Left lung (tissue), 10 donors: ENCODE results near the gene ALDH1A2. TPM values are rescaled to one million over a fixed set of nuclear protein-coding genes. Genes with fewer than 3 reads are reported as not detected.

Source experiments
- ATAC-seq: fragments of 200-7000 bp; cut with Tn5 transposase; one replicate; pipeline ENCODE4 v1.9.1; 2020; ENCODE audit warnings: moderate library complexity
- DNase-seq, 4 donors: peaks; one replicate each; pipeline ENCODE4 v3.0.0-alpha.2; 2013 to 2020
- H3K27ac ChIP-seq, 2 donors: fragments of 200-600 bp; sonication (generic) in 1 of 2; one replicate each; pipeline versions ENCODE4 v1.5.0 to v1.8.0; 2020 to 2021
- H3K27me3 ChIP-seq, 2 donors: fragments of 200-600 bp; sonication (generic) in 1 of 2; one replicate each; pipeline versions ENCODE4 v1.5.0 to v1.8.0; 2020 to 2021
- H3K36me3 ChIP-seq, 2 donors: fragments of 200-600 bp; sonication (generic) in 1 of 2; one replicate each; pipeline versions ENCODE4 v1.5.0 to v1.8.0; 2020 to 2021
- H3K4me1 ChIP-seq, 2 donors: fragments of 200-600 bp; one replicate each; pipeline ENCODE4 v1.8.0; 2021
- H3K4me3 ChIP-seq, 2 donors: fragments of 200-600 bp; sonication (generic) in 1 of 2; one replicate each; pipeline versions ENCODE4 v1.5.0 to v1.8.0; 2020 to 2021; ENCODE audit warnings: mild to moderate bottlenecking in 1 of 2
- H3K9me3 ChIP-seq, 2 donors: fragments of 200-600 bp; sonication (generic) in 1 of 2; one replicate each; pipeline versions ENCODE4 v1.5.0 to v1.8.0; 2020 to 2021
- intact Hi-C, 2 donors: fragments of 100-400 bp; cut with DNase I; formaldehyde crosslinking; loops; one replicate each; pipeline versions ENCODE4 v1.11.2 to v1.14.2; 2022
- polyA plus RNA-seq, 6 donors: library from polyadenylated mRNA; unstranded; fragments of 120-200 nt; gene quantifications; one replicate each; pipeline ENCODE4 v1.2.1, GENCODE V29; 2013; ENCODE audit not compliant: insufficient read length in 6 of 6
- total RNA-seq, 2 donors: library from RNA; stranded (reverse); fragmentation: NEBNext Ultra II Directional; extraction: Animal tissue kit (Norgen Biotek cat#: 25700); gene quantifications; one replicate each; pipeline ENCODE4 v1.2.1, GENCODE V29; 2021
- TF ChIP-seq, protein P1 (sequence below), 2 donors: fragments of 200-600 bp; sonication (generic) in 1 of 2; IDR thresholded peaks; one replicate each; pipeline versions ENCODE4 v1.5.0 to v1.8.0; 2021; ENCODE audit warnings: antibody characterized with exemption in 2 of 2
- donor health status: DM: no; HTN: yes; CAD: no.
- donor health status: DM: no; HTN: no; CAD: no.

Gene ALDH1A2
- total and polyA plus RNA-seq, 8 donors: 3.7 to 68.2 (median 52.0) TPM

DNA sequence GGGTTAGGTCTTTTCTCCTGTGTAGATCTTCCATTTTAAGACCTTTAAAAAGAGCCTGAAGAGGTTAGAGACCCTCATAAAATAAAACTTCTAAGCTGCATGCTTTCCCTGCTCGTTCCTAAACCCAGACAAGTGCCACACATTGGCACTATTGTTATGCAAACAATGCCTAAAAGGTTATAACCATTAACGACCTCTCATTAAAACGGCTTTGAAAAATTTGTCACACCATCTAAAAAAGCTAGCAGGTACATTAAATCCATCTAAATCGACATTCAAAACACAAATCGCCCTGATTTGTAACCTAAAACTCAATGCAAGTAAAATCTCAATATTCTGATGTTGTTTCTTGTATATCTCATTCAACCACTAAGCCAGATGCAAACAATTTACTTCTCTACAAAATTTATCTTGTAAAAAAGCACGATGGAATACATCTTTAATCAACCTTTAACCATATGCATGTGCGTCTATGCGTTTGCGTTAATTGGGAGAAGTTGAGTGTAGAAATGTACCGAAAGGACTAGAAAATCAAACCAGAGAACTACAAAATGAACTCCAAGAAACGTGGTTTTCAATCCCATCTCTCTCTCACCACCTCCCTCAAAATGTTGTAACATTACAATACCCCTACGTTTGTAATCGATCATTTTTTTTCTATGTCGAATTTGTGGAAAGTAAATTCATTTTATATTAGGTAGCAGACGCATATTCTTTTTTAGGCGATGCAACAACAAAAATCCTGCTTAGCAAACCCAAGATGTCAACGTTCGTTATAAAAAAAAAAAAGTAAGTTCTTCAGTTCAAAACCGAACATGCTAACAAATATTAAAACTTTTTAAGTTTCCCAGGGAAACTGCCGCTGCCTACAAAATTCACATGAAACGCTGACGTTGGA, 1.2 kb downstream of the ALDH1A2 start:
- intact Hi-C loops: loop anchor here in 1 of 2 donors (10.0 kb wide), 1 partner anchor 200 kb away; no protein-coding TSS in a partner anchor
- no peaks in the 10 kb centered on the region for H3K36me3 ChIP-seq
- H3K4me3 ChIP-seq: peak overlapping the region in 1 of 2 donors; percentile 50
- ATAC-seq (no peak), DNase-seq (no peak)
- TF ChIP-seq, protein P1, sequence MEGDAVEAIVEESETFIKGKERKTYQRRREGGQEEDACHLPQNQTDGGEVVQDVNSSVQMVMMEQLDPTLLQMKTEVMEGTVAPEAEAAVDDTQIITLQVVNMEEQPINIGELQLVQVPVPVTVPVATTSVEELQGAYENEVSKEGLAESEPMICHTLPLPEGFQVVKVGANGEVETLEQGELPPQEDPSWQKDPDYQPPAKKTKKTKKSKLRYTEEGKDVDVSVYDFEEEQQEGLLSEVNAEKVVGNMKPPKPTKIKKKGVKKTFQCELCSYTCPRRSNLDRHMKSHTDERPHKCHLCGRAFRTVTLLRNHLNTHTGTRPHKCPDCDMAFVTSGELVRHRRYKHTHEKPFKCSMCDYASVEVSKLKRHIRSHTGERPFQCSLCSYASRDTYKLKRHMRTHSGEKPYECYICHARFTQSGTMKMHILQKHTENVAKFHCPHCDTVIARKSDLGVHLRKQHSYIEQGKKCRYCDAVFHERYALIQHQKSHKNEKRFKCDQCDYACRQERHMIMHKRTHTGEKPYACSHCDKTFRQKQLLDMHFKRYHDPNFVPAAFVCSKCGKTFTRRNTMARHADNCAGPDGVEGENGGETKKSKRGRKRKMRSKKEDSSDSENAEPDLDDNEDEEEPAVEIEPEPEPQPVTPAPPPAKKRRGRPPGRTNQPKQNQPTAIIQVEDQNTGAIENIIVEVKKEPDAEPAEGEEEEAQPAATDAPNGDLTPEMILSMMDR (IDR thresholded peaks at IDR 0.05): no peak
- no peaks in the 10 kb centered on the region for H3K9me3 ChIP-seq
- H3K4me1 ChIP-seq: peaks cover 9 to 20% of the 10 kb centered on the region in 2 donors
- H3K27ac ChIP-seq: no peak overlapping the region
- H3K27me3 ChIP-seq: peaks cover 57 to 98% of the 10 kb centered on the region in 2 donors

DNA sequence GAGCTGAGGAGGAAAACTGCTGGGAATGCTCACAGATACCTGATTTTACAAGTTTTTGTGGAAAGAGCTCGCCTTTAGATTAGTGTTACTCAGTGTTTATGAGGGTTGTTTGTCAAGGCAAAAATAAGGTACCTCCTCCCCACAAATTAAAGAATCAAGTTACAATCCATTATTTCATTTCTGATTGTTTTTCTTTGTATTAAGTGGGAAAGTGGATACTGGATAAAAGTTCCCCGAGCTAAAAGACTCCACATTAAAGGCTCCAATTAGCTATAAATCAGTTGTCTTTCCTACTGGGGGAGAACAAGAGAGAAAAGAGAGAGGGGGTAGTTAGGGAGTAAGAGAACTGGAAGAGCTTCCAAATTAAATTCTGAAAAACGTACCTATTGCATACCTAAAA, 1.9 kb downstream of the ALDH1A2 start:
- Histone ChIP-seq H3K4me3 (no peak overlapping the region), H3K4me1 (peaks cover 9 to 20% of the 10 kb centered on the region in 2 donors), H3K27ac (no peak overlapping the region), H3K27me3 (peaks cover 57 to 98% of the 10 kb centered on the region in 2 donors), H3K9me3 (no peaks in the 10 kb centered on the region), H3K36me3 (no peaks in the 10 kb centered on the region)
- no peak for DNase-seq
- no peak for ATAC-seq
- intact Hi-C loops: loop anchor here in 1 of 2 donors (10.0 kb wide), 1 partner anchor 199 kb away; no protein-coding TSS in a partner anchor
- TF ChIP-seq, protein P1 (IDR thresholded peaks at IDR 0.05): no peak

DNA sequence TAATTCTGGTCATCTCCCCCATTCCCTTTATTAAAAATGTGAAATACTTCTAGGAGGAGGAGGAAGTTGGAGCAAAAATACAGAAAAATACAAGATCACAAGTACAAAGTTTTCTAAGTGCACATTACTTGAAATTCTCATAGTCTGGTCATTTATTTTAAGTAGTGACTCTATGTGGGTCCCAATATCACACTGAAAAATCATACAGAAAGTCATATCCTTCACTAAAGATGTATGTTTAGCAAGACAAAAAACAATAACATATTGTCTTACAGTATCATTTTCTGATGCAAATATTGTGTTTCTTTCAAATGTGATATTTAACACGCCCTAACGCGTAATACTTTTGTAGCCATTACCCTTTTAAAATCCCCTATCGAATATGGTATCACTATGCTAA, 2.5 kb downstream of the ALDH1A2 start:
- Histone ChIP-seq H3K27ac (no peak overlapping the region), H3K4me1 (peaks cover 9 to 20% of the 10 kb centered on the region in 2 donors), H3K27me3 (peaks cover 57 to 98% of the 10 kb centered on the region in 2 donors), H3K9me3 (no peaks in the 10 kb centered on the region), H3K36me3 (no peaks in the 10 kb centered on the region), H3K4me3 (no peak overlapping the region)
- TF ChIP-seq, protein P1 (IDR thresholded peaks at IDR 0.05): no peak
- DNase-seq (no peak), ATAC-seq (no peak)
- intact Hi-C loops: loop anchor here in 1 of 2 donors (10.0 kb wide), 1 partner anchor 198 kb away; no protein-coding TSS in a partner anchor

DNA sequence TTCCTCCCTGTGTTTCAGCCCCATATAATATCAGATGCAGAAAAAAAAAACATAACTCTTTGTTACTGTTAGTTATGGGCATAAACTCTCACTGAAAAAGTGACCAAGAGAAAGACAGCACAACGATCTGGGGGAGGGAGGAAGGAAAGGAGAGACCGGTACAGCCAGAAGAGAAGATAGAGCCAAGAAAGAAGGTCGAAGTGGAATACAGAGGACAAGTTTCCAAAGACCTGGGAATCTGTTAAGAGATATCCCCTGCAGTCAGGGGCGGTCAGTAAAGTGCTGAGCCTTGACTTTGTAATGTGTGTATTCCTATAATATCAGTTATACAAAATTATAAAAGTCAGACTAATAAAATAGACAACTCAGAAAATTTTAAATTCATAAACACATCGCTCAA, 3.3 kb downstream of the ALDH1A2 start:
- ATAC-seq: no peak
- DNase-seq: no peak
- H3K27me3 ChIP-seq: peaks cover 56 to 93% of the 10 kb centered on the region in 2 donors
- H3K9me3 ChIP-seq: no peaks in the 10 kb centered on the region
- peaks cover 9 to 20% of the 10 kb centered on the region in 2 donors for H3K4me1 ChIP-seq
- H3K4me3 ChIP-seq: no peak overlapping the region
- no peak overlapping the region for H3K27ac ChIP-seq
- H3K36me3 ChIP-seq: no peaks in the 10 kb centered on the region
- TF ChIP-seq, protein P1 (IDR thresholded peaks at IDR 0.05): no peak
- intact Hi-C loops: loop anchor here in 1 of 2 donors (10.0 kb wide), 1 partner anchor 197 kb away; no protein-coding TSS in a partner anchor

DNA sequence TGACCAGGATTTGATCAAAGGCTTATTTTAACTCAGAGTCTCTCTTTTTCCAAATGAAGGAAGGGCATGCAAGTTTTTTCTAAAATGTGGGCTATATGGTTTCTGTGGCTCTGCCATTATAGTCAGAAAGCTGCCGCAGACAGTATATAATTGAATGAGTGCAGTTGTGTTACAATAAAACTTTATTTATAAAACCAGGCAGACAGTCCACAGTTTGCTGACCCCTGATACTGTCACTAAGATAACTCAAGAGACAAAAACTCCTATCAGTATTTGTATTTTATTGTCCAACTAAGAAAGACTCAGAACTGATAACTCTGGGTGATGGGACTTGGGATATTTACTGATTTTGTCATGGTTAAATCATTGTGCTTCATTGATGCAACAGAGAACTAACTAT, 4.9 kb downstream of the ALDH1A2 start:
- Histone ChIP-seq H3K27ac (no peak overlapping the region), H3K36me3 (no peaks in the 10 kb centered on the region), H3K4me1 (peaks cover 5 to 9% of the 10 kb centered on the region in 2 donors), H3K9me3 (no peaks in the 10 kb centered on the region), H3K4me3 (no peak overlapping the region), H3K27me3 (peaks cover 40 to 77% of the 10 kb centered on the region in 2 donors)
- ATAC-seq: no peak
- intact Hi-C loops: loop anchor here in 1 of 2 donors (10.0 kb wide), 1 partner anchor 196 kb away; no protein-coding TSS in a partner anchor
- TF ChIP-seq, protein P1 (IDR thresholded peaks at IDR 0.05): no peak
- DNase-seq: no peak
